Activated CD4-positive, alpha-beta memory T cell treated with anti-CD3 and anti-CD28 coated beads for 36 hours (primary cell): Measurements from ENCODE around the gene PRKAG3. TPM values are rescaled to one million over a fixed set of nuclear protein-coding genes. Genes with fewer than 3 reads are reported as not detected.
"Not testable (repeated sequence)": the region's sequence is repeated elsewhere in the genome, so short reads cannot be mapped to it uniquely, and the experiment has no call there.

ENCODE experiments used
- CTCF ChIA-PET: fragments of 350-600 bp; sonication (Branson Sonifier 250); formaldehyde crosslinking; loops from one replicate; lab custom pipeline; 2021; ENCODE audit warnings: antibody characterized with exemption, inconsistent platforms; lab: Charles Lee
- POLR2A ChIA-PET: fragments of 350-600 bp; sonication (Branson Sonifier 250); formaldehyde crosslinking; loops from one replicate; lab custom pipeline; 2021; ENCODE audit warnings: antibody characterized with exemption; lab: Charles Lee
- DNase-seq: peaks from one replicate; pipeline ENCODE4 v3.0.0-alpha.2; 2020
- H3K27ac Mint-ChIP-seq: one replicate; pipeline ENCODE4 v1.8.0; 2021; ENCODE audit warnings: mixed read lengths
- H3K27me3 Mint-ChIP-seq: one replicate; pipeline ENCODE4 v1.8.0; 2021; ENCODE audit warnings: mixed read lengths
- H3K36me3 Mint-ChIP-seq: one replicate; pipeline ENCODE4 v1.8.0; 2021; ENCODE audit warnings: mixed read lengths
- H3K4me1 Mint-ChIP-seq: one replicate; pipeline ENCODE4 v1.8.0; 2021; ENCODE audit warnings: low read depth, mixed read lengths
- H3K4me3 Mint-ChIP-seq: one replicate; pipeline ENCODE4 v1.8.0; 2021; ENCODE audit warnings: mild to moderate bottlenecking, mixed read lengths
- H3K9me3 Mint-ChIP-seq: one replicate; pipeline ENCODE4 v1.8.0; 2021; ENCODE audit warnings: mixed read lengths
- intact Hi-C: fragments of 100-400 bp; cut with micrococcal nuclease; formaldehyde crosslinking; loops from one replicate; pipeline ENCODE4 v1.15.1; 2023
- microRNA-seq: library from miRNA; unstranded; fragments of <30 nt; microRNA quantifications from one replicate; pipeline ENCODE4 v1.2.0, GENCODE V29; 2022; ENCODE audit warnings: borderline number of aligned reads, borderline microRNAs expressed, borderline replicate concordance
- total RNA-seq, 2 experiments: library from RNA; stranded (reverse); gene quantifications; one replicate each; pipeline ENCODE4 v1.2.3, GENCODE V29; 2021

The PRKAG3 gene
- total RNA-seq, 2 experiments from 2014 or later = not detected

DNA sequence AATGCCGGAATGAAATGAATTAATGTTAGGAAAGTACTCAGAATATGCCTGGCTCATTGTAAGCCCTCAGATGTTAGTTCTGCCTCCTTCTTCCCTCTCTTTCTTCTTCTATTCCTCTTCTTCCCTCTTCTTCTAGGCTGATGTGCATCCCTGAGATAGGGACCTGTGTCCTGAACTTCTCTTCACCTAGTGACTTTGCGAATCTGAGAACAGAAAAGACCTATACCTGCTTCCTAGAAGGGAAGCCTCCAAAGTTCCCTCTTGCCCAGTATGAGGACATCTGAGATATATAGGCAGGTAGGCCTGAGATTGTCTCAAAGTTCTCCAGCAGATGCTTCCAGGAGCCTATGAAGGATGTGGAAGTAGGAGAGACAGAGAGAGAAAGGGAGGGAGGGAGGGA, 57.7 kb downstream of the PRKAG3 start:
- Mint-ChIP-seq H3K27ac (no peak overlapping the region), H3K4me3 (no peak overlapping the region), H3K27me3 (no peaks in the 10 kb centered on the region), H3K4me1 (no peaks in the 10 kb centered on the region), H3K9me3 (peaks cover 13% of the 10 kb centered on the region), H3K36me3 (peaks cover 25% of the 10 kb centered on the region)
- CTCF ChIA-PET = no interaction called here
- no peak for DNase-seq
- intact Hi-C loops = no loop called here
- POLR2A ChIA-PET = no interaction called here

DNA sequence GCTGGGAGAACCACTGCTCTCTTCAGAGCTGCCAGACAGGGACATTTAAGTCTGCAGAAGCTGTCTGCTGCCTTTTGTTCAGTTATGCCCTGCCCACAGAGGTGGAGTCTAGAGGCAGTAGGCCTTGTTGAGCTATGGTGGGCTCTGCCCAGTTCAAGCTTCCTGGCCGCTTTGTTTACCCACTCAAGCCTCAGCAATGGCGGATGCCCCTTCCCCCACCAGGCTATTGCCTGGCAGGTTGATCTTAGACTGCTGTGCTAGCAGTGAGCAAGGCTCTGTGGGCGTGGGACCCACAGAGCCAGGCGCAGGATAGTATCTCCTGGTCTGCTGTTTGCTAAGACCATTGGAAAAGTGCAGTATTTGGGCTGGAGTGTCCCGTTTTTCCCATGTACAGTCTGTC, 58.8 kb downstream of the PRKAG3 start:
- DNase-seq, POLR2A ChIA-PET, intact Hi-C loops, H3K27me3 Mint-ChIP-seq, H3K9me3 Mint-ChIP-seq, H3K4me3 Mint-ChIP-seq, H3K4me1 Mint-ChIP-seq, H3K27ac Mint-ChIP-seq: not testable (repeated sequence)
- H3K36me3 Mint-ChIP-seq = peaks cover 21% of the 10 kb centered on the region
- CTCF ChIA-PET = interaction anchor here (1.0 kb wide), 1 partner anchor 105 kb away, joined by 3 read pairs; no protein-coding TSS in a partner anchor

Small RNA genes lying within 50 kb of the gene (microRNA-seq; reads per million reads assigned to microRNA genes)
- not detected for gene MIR9500

Other genes with a start within 250 kb of the PRKAG3 start
- gene PLCD4, start 223.9 kb downstream of the PRKAG3 start, total RNA-seq = under 1 TPM; 0.51 to 0.78 TPM
- gene ZNF142, start 172.2 kb downstream of the PRKAG3 start, total RNA-seq = 10 to 100 TPM; 33.7 to 34.8 TPM
- gene BCS1L, start 172.1 kb downstream of the PRKAG3 start, total RNA-seq = 10 to 100 TPM; 57.1 to 64.5 TPM
- 10 to 100 TPM; 15.2 to 15.6 TPM for gene RNF25, start 159.8 kb downstream of the PRKAG3 start, total RNA-seq
- gene STK36, start 159.7 kb downstream of the PRKAG3 start, total RNA-seq = 10 to 100 TPM; 15.9 to 19.0 TPM
- 10 to 100 TPM; 30.1 to 32.1 TPM for gene TTLL4, start 121.0 kb downstream of the PRKAG3 start, total RNA-seq
- under 1 TPM in 1 of 2 experiments, not detected in 1; 0.10 TPM for gene CYP27A1, start 49.7 kb downstream of the PRKAG3 start, total RNA-seq
- gene WNT6, start 28.0 kb upstream of the PRKAG3 start, total RNA-seq = under 1 TPM; 0.31 to 0.40 TPM
- 1 to 10 TPM; 5.0 to 5.2 TPM for gene WNT10A, start 49.0 kb upstream of the PRKAG3 start, total RNA-seq
- gene CDK5R2, start 127.9 kb upstream of the PRKAG3 start, total RNA-seq = not detected
- not detected for gene FEV, start 153.4 kb upstream of the PRKAG3 start, total RNA-seq
- gene CRYBA2, start 161.6 kb upstream of the PRKAG3 start, total RNA-seq = not detected
- not detected for gene CFAP65, start 209.7 kb upstream of the PRKAG3 start, total RNA-seq
- under 1 TPM in 1 of 2 experiments, not detected in 1; 0.10 TPM for gene IHH, start 229.1 kb upstream of the PRKAG3 start, total RNA-seq